CD14-positive monocyte (primary cell): Measurements from ENCODE around the gene EZH2. TPM values are rescaled to one million over a fixed set of nuclear protein-coding genes. Genes with fewer than 3 reads are reported as not detected.
A peak's percentile ranks its signal among the peaks of the same experiment; 100 is the strongest.

ENCODE experiments used
- DNase-seq, 3 donors: peaks; one replicate each; pipeline ENCODE4 v3.0.0-alpha.2; 2011 to 2022
- H2AFZ ChIP-seq: 2 replicates; pipeline ENCODE4 v1.6.0; 2012; ENCODE audit warnings: mild to moderate bottlenecking, low read depth, low read length, inconsistent platforms; ENCODE audit not compliant: insufficient read depth, poor library complexity, severe bottlenecking
- H3K27ac ChIP-seq, 2 donors: 1 replicate in 1 of 2; 2 replicates in 1 of 2; pipeline ENCODE4 v1.5.1; 2012 to 2013; ENCODE audit warnings: low read length in 2 of 2, control low read depth in 1 of 2, inconsistent platforms in 1 of 2, low read depth in 1 of 2, mild to moderate bottlenecking in 1 of 2
- H3K27me3 ChIP-seq, 2 donors: one replicate each; pipeline versions ENCODE4 v1.6.0 to v1.6.1; 2011 to 2013; ENCODE audit warnings: low read length in 2 of 2; ENCODE audit not compliant: control insufficient read depth in 2 of 2, insufficient read depth in 2 of 2
- H3K36me3 ChIP-seq, 2 donors: replicated peaks in 1 of 2; 1 replicate in 1 of 2; 2 replicates in 1 of 2; pipeline versions ENCODE4 v1.5.1 to v1.6.1; 2012 to 2013; ENCODE audit warnings: low read length in 2 of 2, control low read depth in 1 of 2, inconsistent platforms in 1 of 2, mild to moderate bottlenecking in 1 of 2; ENCODE audit not compliant: insufficient read depth in 2 of 2, control insufficient read depth in 1 of 2
- H3K4me1 ChIP-seq, 2 donors: 1 replicate in 1 of 2; 2 replicates in 1 of 2; pipeline versions ENCODE4 v1.5.1 to v1.6.1; 2012 to 2013; ENCODE audit warnings: low read length in 2 of 2, control low read depth in 1 of 2, inconsistent platforms in 1 of 2, mild to moderate bottlenecking in 1 of 2, moderate library complexity in 1 of 2; ENCODE audit not compliant: insufficient read depth in 2 of 2, control insufficient read depth in 1 of 2
- H3K4me2 ChIP-seq: replicated peaks from 2 replicates; pipeline ENCODE3; 2012; ENCODE audit warnings: low read length, moderate library complexity, mild to moderate bottlenecking; ENCODE audit not compliant: poor library complexity, severe bottlenecking; ENCODE audit errors: extremely low read depth
- H3K4me3 ChIP-seq, 3 experiments: fragments of 200-600 bp in 1 of 3; sonication (generic) in 1 of 3; replicated peaks in 1 of 3; 1 replicate in 2 of 3; 2 replicates in 1 of 3; pipeline ENCODE4 v1.5.1; 2011 to 2013; ENCODE audit warnings: low read length in 3 of 3, mild to moderate bottlenecking in 3 of 3, control low read depth in 2 of 3, low read depth in 2 of 3, inconsistent platforms in 1 of 3, moderate library complexity in 1 of 3
- H3K79me2 ChIP-seq: 2 replicates; pipeline ENCODE4 v1.6.0; 2012; ENCODE audit warnings: mild to moderate bottlenecking, control low read depth, inconsistent platforms, low read length, moderate library complexity; ENCODE audit not compliant: insufficient read depth
- H3K9ac ChIP-seq: 2 replicates; pipeline ENCODE4 v1.6.0; 2017; ENCODE audit warnings: low read length, mild to moderate bottlenecking; ENCODE audit not compliant: insufficient read depth, poor library complexity, severe bottlenecking
- H3K9me3 ChIP-seq, 2 donors: replicated peaks in 1 of 2; 1 replicate in 1 of 2; 2 replicates in 1 of 2; pipeline versions ENCODE4 v1.5.1 to v1.6.1; 2012 to 2013; ENCODE audit warnings: low read length in 2 of 2, control low read depth in 1 of 2; ENCODE audit not compliant: control insufficient read depth in 1 of 2, insufficient read depth in 1 of 2
- H4K20me1 ChIP-seq: 2 replicates; pipeline ENCODE4 v1.6.0; 2012; ENCODE audit warnings: mild to moderate bottlenecking, low read length, control low read depth, moderate library complexity; ENCODE audit not compliant: insufficient read depth
- H3K27ac Mint-ChIP-seq, 7 donors: one replicate each; pipeline ENCODE4 v1.8.0; 2020; ENCODE audit warnings: mild to moderate bottlenecking in 7 of 7, mixed read lengths in 7 of 7, moderate library complexity in 6 of 7, inconsistent platforms in 2 of 7
- H3K27me3 Mint-ChIP-seq, 3 donors: one replicate each; pipeline ENCODE4 v1.8.0; 2021 to 2022; ENCODE audit warnings: low read depth in 3 of 3, mild to moderate bottlenecking in 3 of 3, mixed read lengths in 3 of 3, moderate library complexity in 3 of 3, inconsistent platforms in 1 of 3
- H3K36me3 Mint-ChIP-seq, 2 donors: one replicate each; pipeline ENCODE4 v1.8.0; 2020; ENCODE audit warnings: mixed read lengths in 2 of 2, inconsistent platforms in 1 of 2, mild to moderate bottlenecking in 1 of 2
- H3K4me1 Mint-ChIP-seq: one replicate; pipeline ENCODE4 v1.8.0; 2020; ENCODE audit warnings: mild to moderate bottlenecking, mixed read lengths
- H3K4me3 Mint-ChIP-seq, 2 donors: one replicate each; pipeline ENCODE4 v1.8.0; 2020; ENCODE audit warnings: mild to moderate bottlenecking in 2 of 2, mixed read lengths in 2 of 2, moderate library complexity in 1 of 2
- H3K9me3 Mint-ChIP-seq, 7 donors: one replicate each; pipeline ENCODE4 v1.8.0; 2020 to 2022; ENCODE audit warnings: mixed read lengths in 7 of 7, mild to moderate bottlenecking in 6 of 7, moderate library complexity in 6 of 7, inconsistent platforms in 2 of 7
- WGBS: methylation state at CpG from one replicate; pipeline ENCODE4 v1.1.5; 2013; ENCODE audit warnings: missing lambda C conversion rate; ENCODE audit not compliant: insufficient coverage; 5-methylcytosine and 5-hydroxymethylcytosine counted together
- intact Hi-C, 2 donors: fragments of 100-400 bp; cut with micrococcal nuclease; formaldehyde crosslinking; loops; one replicate each; pipeline versions ENCODE4 v1.15.0 to v1.15.1; 2023
- polyA plus RNA-seq, 3 donors: library from polyadenylated mRNA; depleted of rRNA in 1 of 3; unstranded in 2 of 3; stranded (reverse) in 1 of 3; fragments of 300-500 nt in 2 of 3; fragments of >200 nt in 1 of 3; fragmentation: Illumina TruSeq in 2 of 3; gene quantifications; 1 replicate in 2 of 3; 2 replicates in 1 of 3; pipeline ENCODE4 v1.2.3, GENCODE V29; 2012 to 2021
- TF ChIP-seq, protein P1 (sequence below): fragments of 200-600 bp; IDR thresholded peaks from one replicate; pipeline ENCODE4 v1.8.0; 2022; ENCODE audit warnings: antibody characterized with exemption, mild to moderate bottlenecking

EZH2 gene
- polyA plus RNA-seq, 3 donors, result 1.3 to 6.1 (median 1.6) TPM

- Histone ChIP-seq H3K27me3 (no peaks in the 10 kb centered on the region), H3K4me2 (no peak overlapping the region), H3K36me3 (peaks cover 24 to 62% of the 10 kb centered on the region in 2 donors), H3K79me2 (peaks cover 2% of the 10 kb centered on the region), H3K27ac (no peak overlapping the region), H3K4me3 (no peak overlapping the region), H3K9me3 (no peaks in the 10 kb centered on the region), H3K9ac (no peak overlapping the region), H4K20me1 (no peaks in the 10 kb centered on the region), H3K4me1 (no peaks in the 10 kb centered on the region), H2AFZ (no peak overlapping the region)
- no CpG with 5 or more reads among the region's 2 CpGs for WGBS
- DNase-seq, result no peak
- TF ChIP-seq, protein P1, sequence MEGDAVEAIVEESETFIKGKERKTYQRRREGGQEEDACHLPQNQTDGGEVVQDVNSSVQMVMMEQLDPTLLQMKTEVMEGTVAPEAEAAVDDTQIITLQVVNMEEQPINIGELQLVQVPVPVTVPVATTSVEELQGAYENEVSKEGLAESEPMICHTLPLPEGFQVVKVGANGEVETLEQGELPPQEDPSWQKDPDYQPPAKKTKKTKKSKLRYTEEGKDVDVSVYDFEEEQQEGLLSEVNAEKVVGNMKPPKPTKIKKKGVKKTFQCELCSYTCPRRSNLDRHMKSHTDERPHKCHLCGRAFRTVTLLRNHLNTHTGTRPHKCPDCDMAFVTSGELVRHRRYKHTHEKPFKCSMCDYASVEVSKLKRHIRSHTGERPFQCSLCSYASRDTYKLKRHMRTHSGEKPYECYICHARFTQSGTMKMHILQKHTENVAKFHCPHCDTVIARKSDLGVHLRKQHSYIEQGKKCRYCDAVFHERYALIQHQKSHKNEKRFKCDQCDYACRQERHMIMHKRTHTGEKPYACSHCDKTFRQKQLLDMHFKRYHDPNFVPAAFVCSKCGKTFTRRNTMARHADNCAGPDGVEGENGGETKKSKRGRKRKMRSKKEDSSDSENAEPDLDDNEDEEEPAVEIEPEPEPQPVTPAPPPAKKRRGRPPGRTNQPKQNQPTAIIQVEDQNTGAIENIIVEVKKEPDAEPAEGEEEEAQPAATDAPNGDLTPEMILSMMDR, result no peak
- Mint-ChIP-seq H3K4me3 (no peak overlapping the region), H3K27me3 (no peaks in the 10 kb centered on the region), H3K9me3 (no peaks in the 10 kb centered on the region), H3K4me1 (peaks cover 4% of the 10 kb centered on the region), H3K27ac (peak overlapping the region in 1 of 7 donors; percentile 70), H3K36me3 (peaks cover 45 to 67% of the 10 kb centered on the region in 2 donors)
- intact Hi-C loops, result no loop called here
These were observed 62.7 kb downstream of the EZH2 start for GRCh38 chr7:148821422-148821821.

DNA sequence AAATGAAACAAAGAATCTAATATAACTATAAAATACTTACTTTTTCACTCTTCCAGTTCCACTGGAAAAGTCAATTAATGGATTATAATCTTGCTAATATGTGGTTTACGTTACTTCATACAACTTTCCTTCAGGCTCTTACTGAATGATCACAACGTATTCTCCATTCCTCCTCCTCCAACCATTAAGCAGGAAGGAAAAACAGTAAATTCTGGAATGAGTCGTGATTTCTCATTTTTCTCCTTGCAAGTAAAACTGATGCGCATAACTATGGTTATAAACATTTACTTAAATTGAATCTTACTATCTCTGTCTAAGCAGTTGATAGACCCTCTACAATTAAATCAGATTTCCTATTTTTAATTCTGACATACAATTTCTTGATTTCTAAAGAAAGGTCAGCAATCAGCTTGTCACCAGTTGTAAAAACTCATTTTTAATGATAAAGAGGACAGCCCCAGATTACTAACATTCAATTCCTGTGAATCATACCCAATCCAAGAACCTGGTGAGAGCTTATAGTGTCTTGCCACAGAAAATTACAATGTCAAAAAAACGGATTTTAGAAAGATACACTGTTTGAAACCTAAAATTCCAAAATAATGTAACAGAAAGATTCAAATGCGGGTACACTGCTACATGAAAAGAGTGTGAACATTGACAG lies 64.3 kb downstream of the EZH2 start:
- no peak overlapping the region for H3K27ac Mint-ChIP-seq
- Histone ChIP-seq H3K4me1 (no peaks in the 10 kb centered on the region), H3K27me3 (no peaks in the 10 kb centered on the region), H3K4me3 (no peak overlapping the region), H3K27ac (peak overlapping the region in 1 of 2 donors; percentile 9), H2AFZ (no peak overlapping the region), H3K36me3 (peaks cover 26 to 62% of the 10 kb centered on the region in 2 donors), H3K79me2 (no peaks in the 10 kb centered on the region), H3K9me3 (no peaks in the 10 kb centered on the region), H3K4me2 (no peak overlapping the region), H3K9ac (no peak overlapping the region), H4K20me1 (no peaks in the 10 kb centered on the region)
- H3K4me3 Mint-ChIP-seq, result no peak overlapping the region
- WGBS, result no CpG with 5 or more reads among the region's 6 CpGs
- intact Hi-C loops, result no loop called here
- no peak for DNase-seq
- no peaks in the 10 kb centered on the region for H3K9me3 Mint-ChIP-seq
- H3K36me3 Mint-ChIP-seq, result peaks cover 42 to 61% of the 10 kb centered on the region in 2 donors
- TF ChIP-seq, protein P1, result no peak
- H3K4me1 Mint-ChIP-seq, result peaks cover 4% of the 10 kb centered on the region
- no peaks in the 10 kb centered on the region for H3K27me3 Mint-ChIP-seq
